ENCODE measurements around the gene DNM3. TPM values are rescaled to one million over a fixed set of nuclear protein-coding genes. Genes with fewer than 3 reads are reported as not detected.

Gene DNM3
- total RNA-seq, 2 experiments from 2014 or later = 1.6 to 1.8 TPM

- Histone ChIP-seq H3K4me3 (ENCODE audit: low read length) (no peak overlapping the region), H3K36me3 (ENCODE audit: insufficient read depth, low read length) (no peaks in the 10 kb centered on the region), H3K27ac (ENCODE audit: low read depth in 1 of 2, low read length in 2 of 2) (no peak overlapping the region), H3K9me3 (ENCODE audit: control insufficient read depth in 1 of 2, insufficient read depth in 1 of 2, low read length in 2 of 2) (peaks cover 0 to 5% of the 10 kb centered on the region in 2 experiments), H3K4me1 (ENCODE audit: insufficient read depth, low read length) (no peaks in the 10 kb centered on the region), H3K27me3 (ENCODE audit: control insufficient read depth in 1 of 2, insufficient read depth in 2 of 2, low read length in 2 of 2) (no peaks in the 10 kb centered on the region)
- ChIA-PET CTCF (no interaction called here), POLR2A (no interaction called here)
- DNase-seq = no peak
- intact Hi-C loops (cut with DNase I, micrococcal nuclease) = no loop called here
- Mint-ChIP-seq H3K4me1 (ENCODE audit: low read depth) (no peaks in the 10 kb centered on the region), H3K27ac (no peak overlapping the region), H3K9me3 (peaks cover 5% of the 10 kb centered on the region), H3K36me3 (ENCODE audit: low read depth) (peaks cover 15% of the 10 kb centered on the region), H3K27me3 (peaks cover 6% of the 10 kb centered on the region), H3K4me3 (no peak overlapping the region)
- TF ChIP-seq CTCF (IDR thresholded peaks at IDR 0.05) = no peak
- no peak for ATAC-seq (ENCODE audit: poor library complexity)
These were observed 14.1 kb downstream of the DNM3 start for GRCh38 chr1:171855381-171855780.

DNA sequence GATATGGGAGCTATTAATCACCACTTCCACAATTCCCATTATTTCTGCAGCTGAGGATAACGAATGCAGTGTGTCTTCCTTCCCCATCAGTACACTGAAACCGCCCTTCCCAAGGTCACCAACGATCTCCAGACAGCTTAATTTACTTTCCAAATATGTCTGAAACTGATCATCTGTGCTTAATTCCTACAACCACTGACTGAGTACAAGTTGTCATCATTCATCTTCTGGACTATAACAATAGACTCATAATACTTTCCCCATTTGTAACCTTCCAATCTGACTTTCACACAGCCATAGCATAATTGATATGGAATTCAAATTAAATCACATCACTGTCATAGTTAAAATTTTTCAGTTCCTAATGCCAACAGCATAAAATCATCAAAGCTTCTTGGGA, 17.4 kb downstream of the DNM3 start:
- H3K27me3 ChIP-seq (ENCODE audit: control insufficient read depth in 1 of 2, insufficient read depth in 2 of 2, low read length in 2 of 2) = no peaks in the 10 kb centered on the region
- TF ChIP-seq CTCF (IDR thresholded peaks at IDR 0.05) = no peak
- H3K36me3 ChIP-seq (ENCODE audit: insufficient read depth, low read length) = no peaks in the 10 kb centered on the region
- peaks cover 15% of the 10 kb centered on the region for H3K36me3 Mint-ChIP-seq (ENCODE audit: low read depth)
- peaks cover 0 to 5% of the 10 kb centered on the region in 2 experiments for H3K9me3 ChIP-seq (ENCODE audit: control insufficient read depth in 1 of 2, insufficient read depth in 1 of 2, low read length in 2 of 2)
- no peaks in the 10 kb centered on the region for H3K4me1 Mint-ChIP-seq (ENCODE audit: low read depth)
- peaks cover 5% of the 10 kb centered on the region for H3K9me3 Mint-ChIP-seq
- intact Hi-C loops (cut with DNase I, micrococcal nuclease) = no loop called here
- no peak for DNase-seq
- no peak overlapping the region for H3K4me3 ChIP-seq (ENCODE audit: low read length)
- ATAC-seq (ENCODE audit: poor library complexity) = no peak
- no peak overlapping the region for H3K27ac ChIP-seq (ENCODE audit: low read depth in 1 of 2, low read length in 2 of 2)
- ChIA-PET CTCF (no interaction called here), POLR2A (no interaction called here)
- H3K4me1 ChIP-seq (ENCODE audit: insufficient read depth, low read length) = no peaks in the 10 kb centered on the region
- H3K4me3 Mint-ChIP-seq = no peak overlapping the region
- no peak overlapping the region for H3K27ac Mint-ChIP-seq
- H3K27me3 Mint-ChIP-seq = peaks cover 6% of the 10 kb centered on the region

- ATAC-seq (ENCODE audit: poor library complexity) (no peak), DNase-seq (no peak)
- Histone ChIP-seq H3K36me3 (ENCODE audit: insufficient read depth, low read length) (no peaks in the 10 kb centered on the region), H3K27ac (ENCODE audit: low read depth in 1 of 2, low read length in 2 of 2) (no peak overlapping the region), H3K9me3 (ENCODE audit: control insufficient read depth in 1 of 2, insufficient read depth in 1 of 2, low read length in 2 of 2) (peaks cover 0 to 5% of the 10 kb centered on the region in 2 experiments), H3K27me3 (ENCODE audit: control insufficient read depth in 1 of 2, insufficient read depth in 2 of 2, low read length in 2 of 2) (no peaks in the 10 kb centered on the region), H3K4me1 (ENCODE audit: insufficient read depth, low read length) (no peaks in the 10 kb centered on the region), H3K4me3 (ENCODE audit: low read length) (no peak overlapping the region)
- H3K36me3 Mint-ChIP-seq (ENCODE audit: low read depth) = peaks cover 15% of the 10 kb centered on the region
- no peak overlapping the region for H3K27ac Mint-ChIP-seq
- intact Hi-C loops (cut with DNase I, micrococcal nuclease) = no loop called here
- H3K4me3 Mint-ChIP-seq = no peak overlapping the region
- POLR2A ChIA-PET = no interaction called here
- H3K27me3 Mint-ChIP-seq = peaks cover 6% of the 10 kb centered on the region
- peaks cover 5% of the 10 kb centered on the region for H3K9me3 Mint-ChIP-seq
- no peaks in the 10 kb centered on the region for H3K4me1 Mint-ChIP-seq (ENCODE audit: low read depth)
- CTCF ChIA-PET = no interaction called here
- TF ChIP-seq CTCF (IDR thresholded peaks at IDR 0.05) = no peak
These were observed 19.4 kb downstream of the DNM3 start for GRCh38 chr1:171860696-171861095.

Data from CD4-positive, alpha-beta T cell (primary cell).